ENCODE measurements around the gene FAF1.

Gene FAF1

GRCh38 chr1:50430010-50430405, 530.1 kb downstream of the FAF1 start:
- CTCF ChIA-PET: interaction anchor here (0.6 to 0.9 kb wide), 3 partner anchors 59 to 175 kb away, joined by 3 to 4 read pairs (median 3); no protein-coding TSS in a partner anchor
- H3K4me1 ChIP-seq (ENCODE audit: control insufficient read depth, insufficient read depth, low read length): no peaks in the 10 kb centered on the region
- POLR2A ChIA-PET: interaction anchor here (0.7 kb wide), 1 partner anchor 36 kb away, joined by 4 read pairs; no protein-coding TSS in a partner anchor
- H3K4me3 ChIP-seq (ENCODE audit: low read depth, low read length): no peak overlapping the region
- no peaks in the 10 kb centered on the region for H3K36me3 ChIP-seq (ENCODE audit: control insufficient read depth in 2 of 2, insufficient read depth in 1 of 2, low read length in 2 of 2)
- TF ChIP-seq ZNF155 (tag by site-specific recombination; IDR thresholded peaks at IDR 0.05) (no peak), ZNF560 (tag by site-specific recombination; IDR thresholded peaks at IDR 0.05; ENCODE audit: borderline replicate concordance) (no peak), ZNF677 (tag by site-specific recombination; IDR thresholded peaks at IDR 0.05) (no peak), TSHZ1 (tag by site-specific recombination; IDR thresholded peaks at IDR 0.05; ENCODE audit: borderline replicate concordance) (no peak), ZNF416 (tag by site-specific recombination; IDR thresholded peaks at IDR 0.05) (no peak), ZNF449 (tag by site-specific recombination; IDR thresholded peaks at IDR 0.05) (no peak)
- no peak overlapping the region for H3K27ac ChIP-seq (ENCODE audit: extremely low read depth, low read depth, low read length)
- no peaks in the 10 kb centered on the region for H3K9me3 ChIP-seq (ENCODE audit: control insufficient read depth, insufficient read depth, low read depth, low read length)

- no peaks in the 10 kb centered on the region for H3K4me1 ChIP-seq (ENCODE audit: control insufficient read depth, insufficient read depth, low read length)
- ChIA-PET CTCF (no interaction called here), POLR2A (no interaction called here)
- H3K9me3 ChIP-seq (ENCODE audit: control insufficient read depth, insufficient read depth, low read depth, low read length): no peaks in the 10 kb centered on the region
- no peaks in the 10 kb centered on the region for H3K36me3 ChIP-seq (ENCODE audit: control insufficient read depth in 2 of 2, insufficient read depth in 1 of 2, low read length in 2 of 2)
- TF ChIP-seq ZNF664 (tag by site-specific recombination; IDR thresholded peaks at IDR 0.05): 0 out of 2 replicates have a peak, but pooled peaks have one; percentile 8
- no peak for TF ChIP-seq SALL2 (tag by site-specific recombination; IDR thresholded peaks at IDR 0.05; ENCODE audit: borderline replicate concordance)
- no peak overlapping the region for H3K27ac ChIP-seq (ENCODE audit: extremely low read depth, low read depth, low read length)
- H3K4me3 ChIP-seq (ENCODE audit: low read depth, low read length): no peak overlapping the region
Measured at GRCh38 chr1:50427818-50428779, 532.0 kb downstream of the FAF1 start.

GRCh38 chr1:50427086-50427817, 532.8 kb downstream of the FAF1 start:
- Histone ChIP-seq H3K36me3 (ENCODE audit: control insufficient read depth in 2 of 2, insufficient read depth in 1 of 2, low read length in 2 of 2) (no peaks in the 10 kb centered on the region), H3K9me3 (ENCODE audit: control insufficient read depth, insufficient read depth, low read depth, low read length) (no peaks in the 10 kb centered on the region), H3K4me1 (ENCODE audit: control insufficient read depth, insufficient read depth, low read length) (no peaks in the 10 kb centered on the region), H3K4me3 (ENCODE audit: low read depth, low read length) (no peak overlapping the region), H3K27ac (ENCODE audit: extremely low read depth, low read depth, low read length) (no peak overlapping the region)
- POLR2A ChIA-PET: no interaction called here
- CTCF ChIA-PET: no interaction called here
- TF ChIP-seq BCL6B (tag by site-specific recombination; IDR thresholded peaks at IDR 0.05): no peak
- TF ChIP-seq TRIM28 (IDR thresholded peaks at IDR 0.05; ENCODE audit: borderline replicate concordance, low read length): no peak
- no peak for TF ChIP-seq ZNF621 (tag by site-specific recombination; IDR thresholded peaks at IDR 0.05)
- TF ChIP-seq ZNF157 (tag by site-specific recombination; IDR thresholded peaks at IDR 0.05): no peak
- no peak for TF ChIP-seq ZNF670 (tag by site-specific recombination; IDR thresholded peaks at IDR 0.05; ENCODE audit: low read depth)
- TF ChIP-seq SCRT2 (tag by site-specific recombination; IDR thresholded peaks at IDR 0.05): no peak
- TF ChIP-seq ZBTB7A (tag by site-specific recombination; IDR thresholded peaks at IDR 0.05; ENCODE audit: low read depth): no peak
- TF ChIP-seq REST (tag by site-specific recombination; IDR thresholded peaks at IDR 0.05): no peak
- no peak for TF ChIP-seq ZEB2 (tag by site-specific recombination; IDR thresholded peaks at IDR 0.05)
- TF ChIP-seq KLF8 (tag by site-specific recombination; IDR thresholded peaks at IDR 0.05): no peak
- TF ChIP-seq ZNF843 (tag by site-specific recombination; IDR thresholded peaks at IDR 0.05): no peak
- no peak for TF ChIP-seq ZNF501 (tag by site-specific recombination; IDR thresholded peaks at IDR 0.05)

All from HEK293 (cell line).